ENCODE measurements around the gene FAM110A.
"Not testable (repeated sequence)": the region's sequence is repeated elsewhere in the genome, so short reads cannot be mapped to it uniquely, and the experiment has no call there.

FAM110A gene

DNA sequence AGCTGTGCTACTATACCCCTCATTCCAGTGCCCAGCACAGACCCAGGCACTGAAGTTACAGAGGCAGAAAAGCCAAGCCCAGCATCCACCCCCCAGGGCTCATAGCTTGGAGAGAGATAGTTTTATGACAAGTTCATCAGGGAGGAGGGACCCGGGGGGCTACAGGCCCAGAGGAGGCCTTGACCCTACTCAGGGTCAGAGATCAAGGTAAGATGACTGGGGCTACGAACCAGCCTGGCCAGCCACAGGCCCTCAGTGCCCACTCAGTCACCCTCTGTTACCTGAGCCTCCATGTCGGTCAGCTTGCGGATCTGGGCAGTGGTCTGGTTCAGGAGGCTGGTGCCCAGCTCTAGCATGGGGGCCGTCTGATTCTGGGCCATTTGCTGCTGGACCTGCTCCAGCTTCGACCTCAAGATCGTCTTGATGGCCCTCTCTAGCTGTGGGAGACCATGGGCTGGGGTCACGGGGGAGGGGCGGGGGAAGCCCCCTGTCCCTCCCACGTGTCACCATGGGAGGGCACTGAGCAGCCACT lies 56.5 kb downstream of the FAM110A start:
- Histone ChIP-seq H3K4me1 (ENCODE audit: low read depth, poor library complexity, severe bottlenecking) (no peaks in the 10 kb centered on the region), H3K36me3 (ENCODE audit: insufficient read depth) (no peaks in the 10 kb centered on the region), H4K20me1 (ENCODE audit: insufficient read depth) (no peaks in the 10 kb centered on the region), H3K79me2 (ENCODE audit: insufficient read depth, low read depth) (no peaks in the 10 kb centered on the region), H3K4me2 (no peak overlapping the region), H3K27me3 (ENCODE audit: insufficient read depth, low read depth) (no peaks in the 10 kb centered on the region), H2AFZ (ENCODE audit: low read depth) (no peak overlapping the region), H3K4me3 (IDR thresholded peaks at IDR 0.05; ENCODE audit: insufficient read depth, low read depth, low read length) (no peak overlapping the region), H3K27ac (no peak overlapping the region), H3K9ac (no peak overlapping the region)
- TF ChIP-seq, protein P1, sequence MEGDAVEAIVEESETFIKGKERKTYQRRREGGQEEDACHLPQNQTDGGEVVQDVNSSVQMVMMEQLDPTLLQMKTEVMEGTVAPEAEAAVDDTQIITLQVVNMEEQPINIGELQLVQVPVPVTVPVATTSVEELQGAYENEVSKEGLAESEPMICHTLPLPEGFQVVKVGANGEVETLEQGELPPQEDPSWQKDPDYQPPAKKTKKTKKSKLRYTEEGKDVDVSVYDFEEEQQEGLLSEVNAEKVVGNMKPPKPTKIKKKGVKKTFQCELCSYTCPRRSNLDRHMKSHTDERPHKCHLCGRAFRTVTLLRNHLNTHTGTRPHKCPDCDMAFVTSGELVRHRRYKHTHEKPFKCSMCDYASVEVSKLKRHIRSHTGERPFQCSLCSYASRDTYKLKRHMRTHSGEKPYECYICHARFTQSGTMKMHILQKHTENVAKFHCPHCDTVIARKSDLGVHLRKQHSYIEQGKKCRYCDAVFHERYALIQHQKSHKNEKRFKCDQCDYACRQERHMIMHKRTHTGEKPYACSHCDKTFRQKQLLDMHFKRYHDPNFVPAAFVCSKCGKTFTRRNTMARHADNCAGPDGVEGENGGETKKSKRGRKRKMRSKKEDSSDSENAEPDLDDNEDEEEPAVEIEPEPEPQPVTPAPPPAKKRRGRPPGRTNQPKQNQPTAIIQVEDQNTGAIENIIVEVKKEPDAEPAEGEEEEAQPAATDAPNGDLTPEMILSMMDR (conservative IDR thresholded peaks at IDR 0.05; ENCODE audit: low read depth, low read length), result no peak

DNA sequence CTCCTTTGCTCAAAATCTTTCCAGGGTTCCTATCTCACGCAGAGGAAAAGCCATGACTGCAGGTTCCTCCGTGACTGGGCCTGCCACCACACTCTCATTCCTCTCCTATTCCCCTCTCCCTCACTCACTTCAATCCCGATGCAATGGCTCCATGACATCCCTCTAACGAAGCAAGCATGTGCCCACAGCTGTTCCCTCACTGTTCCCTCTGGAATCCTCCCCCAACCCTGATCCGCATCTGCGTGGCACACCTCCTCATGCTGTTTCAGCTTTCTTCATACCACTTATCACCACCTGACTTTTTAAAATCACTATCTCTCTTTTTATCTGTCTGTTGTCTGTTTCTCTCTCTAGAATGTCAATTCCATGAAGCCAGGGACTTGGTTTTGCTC lies 57.1 kb downstream of the FAM110A start:
- H3K36me3 ChIP-seq (ENCODE audit: insufficient read depth), result no peaks in the 10 kb centered on the region
- TF ChIP-seq, protein P1 (conservative IDR thresholded peaks at IDR 0.05; ENCODE audit: low read depth, low read length), result no peak
- H3K4me2 ChIP-seq, result no peak overlapping the region

DNA sequence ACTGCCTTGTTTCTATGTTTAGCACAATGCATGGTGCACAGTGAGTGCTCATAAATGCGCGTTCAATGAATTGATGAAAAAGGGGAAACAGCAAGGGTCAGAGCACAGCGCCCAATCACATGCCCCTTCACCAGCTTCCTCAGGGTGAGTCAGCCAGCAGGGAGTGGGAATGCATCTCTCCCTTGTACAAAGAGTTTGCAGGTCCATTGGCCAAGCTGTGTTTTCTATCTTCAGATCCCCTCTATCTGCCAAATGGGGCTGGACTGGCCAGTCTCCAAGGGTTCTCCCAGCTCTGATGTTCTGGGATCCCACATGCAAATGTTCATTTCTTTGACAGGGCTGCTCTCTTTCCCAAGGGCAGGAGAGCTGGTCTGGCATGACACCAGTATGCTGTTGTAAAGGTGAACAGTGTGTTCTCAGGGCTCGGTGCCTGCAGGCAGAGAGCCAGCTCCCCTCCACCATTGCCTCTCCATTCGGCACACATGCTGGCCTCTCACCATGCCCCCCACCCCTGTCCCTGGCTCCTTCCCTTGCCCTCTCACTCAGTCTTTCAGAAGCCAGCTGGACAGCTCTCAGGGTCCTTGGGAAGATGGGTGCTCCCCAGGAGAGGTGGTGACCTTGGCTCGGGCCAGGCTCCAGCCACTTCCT lies 57.7 kb downstream of the FAM110A start:
- TF ChIP-seq, protein P1 (conservative IDR thresholded peaks at IDR 0.05; ENCODE audit: low read depth, low read length), result no peak
- no peak overlapping the region for H3K4me2 ChIP-seq

More for the DNA sequence above, 57.1 kb downstream of the FAM110A start:
- no peaks in the 10 kb centered on the region for H3K27me3 ChIP-seq (ENCODE audit: insufficient read depth, low read depth)
- no peak overlapping the region for H2AFZ ChIP-seq (ENCODE audit: low read depth)
- H4K20me1 ChIP-seq (ENCODE audit: insufficient read depth), result no peaks in the 10 kb centered on the region
- no peaks in the 10 kb centered on the region for H3K79me2 ChIP-seq (ENCODE audit: insufficient read depth, low read depth)
- H3K9ac ChIP-seq, result no peak overlapping the region
- no peak overlapping the region for H3K4me3 ChIP-seq (IDR thresholded peaks at IDR 0.05; ENCODE audit: insufficient read depth, low read depth, low read length)
- H3K27ac ChIP-seq, result no peak overlapping the region
- no peaks in the 10 kb centered on the region for H3K4me1 ChIP-seq (ENCODE audit: low read depth, poor library complexity, severe bottlenecking)

DNA sequence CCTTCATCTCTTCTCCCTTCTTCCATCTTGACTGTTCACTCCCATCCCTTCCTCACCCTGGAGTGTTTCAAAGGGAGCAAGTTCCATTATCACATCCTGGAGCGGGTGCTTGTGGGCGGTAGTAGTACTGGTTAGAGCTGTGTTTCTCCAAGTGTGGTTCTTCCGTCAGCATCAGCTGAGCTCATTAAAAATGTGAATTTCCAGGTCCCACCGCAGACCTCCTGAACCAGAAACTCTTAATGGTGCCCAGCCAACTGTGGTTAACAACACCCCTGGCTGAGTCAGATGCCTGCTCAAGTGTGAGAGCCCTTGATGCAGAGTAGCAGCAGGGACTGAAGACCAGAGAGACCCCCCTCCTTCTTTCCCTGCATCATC lies 58.2 kb downstream of the FAM110A start:
- no peaks in the 10 kb centered on the region for H3K36me3 ChIP-seq (ENCODE audit: insufficient read depth)
- no peaks in the 10 kb centered on the region for H3K79me2 ChIP-seq (ENCODE audit: insufficient read depth, low read depth)
- no peak overlapping the region for H3K9ac ChIP-seq
- TF ChIP-seq, protein P1 (conservative IDR thresholded peaks at IDR 0.05; ENCODE audit: low read depth, low read length), result no peak
- no peak overlapping the region for H3K4me2 ChIP-seq
- no peaks in the 10 kb centered on the region for H4K20me1 ChIP-seq (ENCODE audit: insufficient read depth)
- H2AFZ ChIP-seq (ENCODE audit: low read depth), result no peak overlapping the region
- H3K27me3 ChIP-seq (ENCODE audit: insufficient read depth, low read depth), result no peaks in the 10 kb centered on the region
- H3K27ac ChIP-seq, result no peak overlapping the region
- no peak overlapping the region for H3K4me3 ChIP-seq (IDR thresholded peaks at IDR 0.05; ENCODE audit: insufficient read depth, low read depth, low read length)
- H3K4me1 ChIP-seq (ENCODE audit: low read depth, poor library complexity, severe bottlenecking), result no peaks in the 10 kb centered on the region

More for the DNA sequence above, 57.7 kb downstream of the FAM110A start:
- no peak overlapping the region for H2AFZ ChIP-seq (ENCODE audit: low read depth)
- no peaks in the 10 kb centered on the region for H3K4me1 ChIP-seq (ENCODE audit: low read depth, poor library complexity, severe bottlenecking)
- no peak overlapping the region for H3K27ac ChIP-seq
- H3K27me3 ChIP-seq (ENCODE audit: insufficient read depth, low read depth), result no peaks in the 10 kb centered on the region
- no peaks in the 10 kb centered on the region for H3K79me2 ChIP-seq (ENCODE audit: insufficient read depth, low read depth)
- H3K4me3 ChIP-seq (IDR thresholded peaks at IDR 0.05; ENCODE audit: insufficient read depth, low read depth, low read length), result no peak overlapping the region
- H3K9ac ChIP-seq, result no peak overlapping the region
- no peaks in the 10 kb centered on the region for H3K36me3 ChIP-seq (ENCODE audit: insufficient read depth)
- no peaks in the 10 kb centered on the region for H4K20me1 ChIP-seq (ENCODE audit: insufficient read depth)

DNA sequence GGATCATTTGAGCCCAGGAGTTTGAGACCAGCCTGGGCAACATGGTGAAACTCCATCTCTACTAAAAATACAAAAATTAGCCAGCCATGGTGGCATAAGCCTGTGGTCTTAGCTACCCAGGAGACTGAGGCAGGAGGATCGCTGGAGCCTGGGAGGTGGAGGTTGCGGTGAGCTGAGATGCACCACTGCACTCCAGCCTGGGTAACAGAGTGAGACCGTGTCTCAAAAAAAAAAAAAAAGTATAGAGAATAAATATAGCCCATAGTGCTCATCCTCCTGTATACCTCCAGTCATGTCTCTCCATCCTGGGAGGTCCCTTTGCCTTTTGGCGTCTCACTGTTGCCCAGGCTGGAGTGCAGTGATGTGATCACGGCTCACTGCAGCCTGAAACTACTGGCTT lies 58.9 kb downstream of the FAM110A start:
- H3K4me1 ChIP-seq (ENCODE audit: low read depth, poor library complexity, severe bottlenecking); H3K79me2 ChIP-seq (ENCODE audit: insufficient read depth, low read depth); H3K27ac ChIP-seq; H3K9ac ChIP-seq; H4K20me1 ChIP-seq (ENCODE audit: insufficient read depth); H3K4me2 ChIP-seq; H3K36me3 ChIP-seq (ENCODE audit: insufficient read depth); H3K27me3 ChIP-seq (ENCODE audit: insufficient read depth, low read depth); H2AFZ ChIP-seq (ENCODE audit: low read depth); H3K4me3 ChIP-seq (IDR thresholded peaks at IDR 0.05; ENCODE audit: insufficient read depth, low read depth, low read length): not testable (repeated sequence)
